Transverse colon (tissue), 3 donors: Measurements from ENCODE around the gene TMIGD1.

Experiments
- CTCF ChIP-seq, 5 experiments: fragments of 200-600 bp in 3 of 5; fragments of 450-650 bp in 2 of 5; sonication (generic) in 3 of 5; IDR thresholded peaks; 1 replicate in 2 of 5; 2 replicates in 3 of 5; pipeline ENCODE4 v1.5.1; 2016 to 2017; ENCODE audit warnings: antibody characterized with exemption in 5 of 5, inconsistent platforms in 3 of 5, mild to moderate bottlenecking in 2 of 5, moderate library complexity in 1 of 5
- EP300 ChIP-seq: sonication (generic); formaldehyde crosslinking; IDR thresholded peaks from one replicate; pipeline ENCODE4 v1.6.1; 2017; ENCODE audit warnings: antibody characterized with exemption, low read depth

DNA sequence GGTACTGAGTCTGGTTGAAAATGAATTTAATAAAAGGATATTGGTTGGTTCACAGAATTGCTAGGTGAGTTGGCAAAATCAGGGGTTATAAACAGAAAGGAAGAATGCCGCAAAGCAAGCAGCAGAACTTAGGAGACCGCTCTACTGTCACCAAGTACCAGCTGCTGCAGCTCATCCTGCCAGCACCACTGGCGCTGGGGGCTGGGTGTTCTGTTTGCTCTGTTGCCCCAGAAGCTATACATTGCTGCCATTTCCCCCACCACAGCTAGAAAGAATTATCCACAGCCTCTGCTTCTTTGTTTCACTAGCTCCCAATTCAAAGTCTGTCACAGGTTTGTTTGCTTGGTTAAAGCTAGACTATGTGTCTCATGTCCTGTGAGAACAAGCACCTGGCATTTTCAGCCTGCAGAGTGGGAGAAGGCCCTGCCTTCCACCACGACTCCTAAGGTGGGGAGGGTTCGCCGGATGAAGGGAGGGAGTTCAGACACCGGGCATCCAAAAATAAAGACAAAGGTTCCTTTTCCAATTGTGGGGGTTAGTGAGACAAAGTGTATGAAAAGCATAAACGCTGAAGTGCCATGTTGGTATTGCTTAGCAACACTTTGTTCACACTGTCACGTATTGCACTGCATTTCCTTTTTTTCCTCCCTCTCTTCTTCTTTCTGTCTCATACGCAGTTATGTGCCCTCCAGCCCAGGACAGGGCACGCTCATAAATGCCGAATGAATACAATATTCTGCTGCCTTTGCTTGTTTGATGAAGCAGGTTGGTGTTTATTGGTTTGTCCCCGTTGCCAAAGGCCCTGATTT lies 35.3 kb upstream of the TMIGD1 start:
- TF ChIP-seq EP300 (no peak), CTCF (IDR thresholded peaks at IDR 0.05) (no peak)
